ENCODE data around the gene FAM78A.
"Not testable (repeated sequence)": the region's sequence is repeated elsewhere in the genome, so short reads cannot be mapped to it uniquely, and the experiment has no call there.

Gene FAM78A

DNA sequence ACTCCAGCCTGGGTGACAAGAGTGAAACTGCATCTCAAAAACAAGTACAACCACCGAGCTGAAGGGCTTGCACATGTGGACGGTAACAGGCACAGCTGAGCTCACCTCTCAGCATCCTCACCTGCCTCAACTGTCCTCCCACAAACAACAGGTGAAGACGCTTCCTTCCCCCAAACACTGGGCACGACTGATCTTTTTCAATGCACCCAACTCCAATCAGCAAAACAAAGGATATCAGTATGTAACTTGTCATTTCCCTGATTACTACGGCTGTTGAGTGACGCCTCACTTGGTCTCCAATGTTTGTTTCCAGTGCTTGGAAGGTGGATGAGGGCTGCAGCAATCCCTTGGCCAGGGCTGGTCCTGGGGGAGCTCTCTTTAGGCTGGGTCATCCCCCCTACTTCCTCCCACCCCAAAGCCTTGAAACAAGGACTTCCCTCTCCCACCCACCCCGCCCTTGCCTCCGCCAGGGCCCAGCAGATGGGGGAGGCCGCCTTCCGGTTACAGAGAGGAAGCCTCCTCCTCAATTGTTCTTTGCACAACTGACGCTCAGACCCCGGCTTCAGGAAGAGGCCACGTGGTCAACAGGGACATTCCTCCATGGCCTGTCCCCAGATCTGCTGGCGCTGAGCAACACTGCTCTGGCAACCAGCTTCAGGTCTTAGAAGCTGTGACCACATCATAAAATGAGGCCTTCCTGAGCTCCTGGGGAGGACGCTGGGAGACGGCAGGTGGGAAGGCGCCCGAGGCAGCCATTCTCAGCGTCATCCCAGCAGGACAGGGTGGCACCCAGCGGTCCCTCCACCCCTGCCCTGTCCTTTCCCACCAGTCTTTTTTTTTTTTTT is 5.9 kb downstream of the FAM78A start:
- TF ChIP-seq, protein P1, sequence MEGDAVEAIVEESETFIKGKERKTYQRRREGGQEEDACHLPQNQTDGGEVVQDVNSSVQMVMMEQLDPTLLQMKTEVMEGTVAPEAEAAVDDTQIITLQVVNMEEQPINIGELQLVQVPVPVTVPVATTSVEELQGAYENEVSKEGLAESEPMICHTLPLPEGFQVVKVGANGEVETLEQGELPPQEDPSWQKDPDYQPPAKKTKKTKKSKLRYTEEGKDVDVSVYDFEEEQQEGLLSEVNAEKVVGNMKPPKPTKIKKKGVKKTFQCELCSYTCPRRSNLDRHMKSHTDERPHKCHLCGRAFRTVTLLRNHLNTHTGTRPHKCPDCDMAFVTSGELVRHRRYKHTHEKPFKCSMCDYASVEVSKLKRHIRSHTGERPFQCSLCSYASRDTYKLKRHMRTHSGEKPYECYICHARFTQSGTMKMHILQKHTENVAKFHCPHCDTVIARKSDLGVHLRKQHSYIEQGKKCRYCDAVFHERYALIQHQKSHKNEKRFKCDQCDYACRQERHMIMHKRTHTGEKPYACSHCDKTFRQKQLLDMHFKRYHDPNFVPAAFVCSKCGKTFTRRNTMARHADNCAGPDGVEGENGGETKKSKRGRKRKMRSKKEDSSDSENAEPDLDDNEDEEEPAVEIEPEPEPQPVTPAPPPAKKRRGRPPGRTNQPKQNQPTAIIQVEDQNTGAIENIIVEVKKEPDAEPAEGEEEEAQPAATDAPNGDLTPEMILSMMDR (conservative IDR thresholded peaks at IDR 0.05) = no peak
- TF ChIP-seq ZFX (IDR thresholded peaks at IDR 0.05) = no peak
- no peak overlapping the region for H3K27ac ChIP-seq

DNA sequence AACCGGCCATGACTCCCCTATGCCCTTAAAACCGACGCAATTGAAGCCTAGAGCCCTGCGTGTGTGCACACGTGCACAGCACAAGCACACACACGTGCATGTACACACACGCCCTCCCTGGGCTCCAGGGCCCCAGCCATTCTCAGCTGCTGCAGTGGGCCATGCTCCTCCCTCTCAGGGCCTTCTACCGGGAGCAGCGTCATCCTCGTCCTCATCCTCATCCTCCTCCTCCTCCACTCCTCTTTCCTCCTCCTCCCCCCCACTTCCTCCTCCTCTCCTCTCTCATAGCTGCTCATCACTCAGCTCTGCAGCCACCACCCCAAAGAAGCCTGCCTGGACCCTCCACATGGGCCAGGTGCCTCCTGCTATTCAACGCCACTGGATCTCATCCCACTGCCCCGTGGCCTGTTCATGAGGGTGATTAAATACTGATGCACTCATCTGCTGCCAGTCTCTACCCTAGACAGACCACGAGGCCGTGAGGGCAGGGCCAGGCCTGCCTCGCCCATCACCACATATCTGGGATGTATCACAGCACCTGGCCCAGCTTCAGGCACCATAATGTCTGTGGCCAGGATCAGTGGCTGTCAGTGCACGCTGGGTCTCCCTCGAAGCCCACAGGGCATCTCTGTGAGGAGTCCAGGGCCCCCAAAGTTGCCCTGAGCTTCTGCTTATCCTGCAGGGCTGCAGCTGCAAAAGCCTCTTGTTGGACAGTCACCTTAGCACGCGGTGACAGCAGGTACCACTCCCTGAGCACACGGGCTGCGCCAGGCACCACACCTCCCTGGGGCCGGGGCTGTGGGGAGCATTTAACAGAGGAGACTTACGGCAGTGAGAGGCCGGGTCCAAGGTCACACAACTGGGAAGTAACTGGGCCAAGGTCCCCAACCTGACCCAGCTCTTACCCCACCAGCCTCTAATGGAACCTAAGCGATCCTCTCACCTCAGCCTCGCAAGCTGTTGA is 9.8 kb downstream of the FAM78A start:
- H3K27ac ChIP-seq = no peak overlapping the region
- no peak for TF ChIP-seq ZFX (IDR thresholded peaks at IDR 0.05)
- TF ChIP-seq, protein P1 (conservative IDR thresholded peaks at IDR 0.05) = no peak

DNA sequence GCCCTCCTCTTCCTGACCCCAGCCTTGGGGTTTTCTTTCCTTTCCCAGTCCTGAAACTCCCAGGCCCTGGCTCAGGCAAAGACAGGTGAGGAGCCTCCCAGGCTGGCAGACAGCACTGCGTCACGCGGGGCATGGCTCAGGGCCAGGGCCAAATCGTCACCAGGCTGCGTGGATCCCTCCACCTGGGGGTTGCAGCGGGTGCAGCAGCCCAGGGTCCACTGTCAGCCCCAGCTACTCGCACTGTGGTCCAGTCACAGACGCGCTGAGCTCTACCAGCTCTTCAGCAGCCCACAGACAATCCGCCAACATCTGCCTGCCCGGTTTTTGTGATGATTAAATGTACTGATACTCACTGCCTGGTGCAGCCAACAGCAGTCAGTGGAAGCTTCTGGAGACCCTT is 12.1 kb downstream of the FAM78A start:
- TF ChIP-seq, protein P1 (conservative IDR thresholded peaks at IDR 0.05) = no peak
- TF ChIP-seq ZFX (IDR thresholded peaks at IDR 0.05) = no peak
- H3K27ac ChIP-seq = no peak overlapping the region

DNA sequence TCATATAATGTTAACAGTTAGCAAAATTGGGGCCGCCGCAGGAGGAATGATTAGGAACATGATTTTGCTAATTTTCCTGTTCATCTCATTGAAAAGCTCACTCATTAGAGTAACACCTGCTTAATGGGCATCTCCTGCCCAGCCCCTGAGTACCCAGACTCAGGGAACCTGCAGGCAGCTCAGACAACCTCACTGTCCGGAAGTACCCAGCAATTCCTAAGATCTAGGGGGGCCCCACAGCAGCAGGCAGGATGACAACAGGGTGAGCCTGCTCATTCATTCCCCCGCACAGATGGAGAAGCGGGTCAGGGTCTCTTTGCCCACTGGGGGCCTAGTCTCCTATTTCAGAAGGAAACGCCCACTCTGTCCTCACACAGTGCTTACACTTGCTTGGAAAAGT is 12.6 kb downstream of the FAM78A start:
- H3K27ac ChIP-seq = no peak overlapping the region
- no peak for TF ChIP-seq ZFX (IDR thresholded peaks at IDR 0.05)
- TF ChIP-seq, protein P1 (conservative IDR thresholded peaks at IDR 0.05) = no peak

DNA sequence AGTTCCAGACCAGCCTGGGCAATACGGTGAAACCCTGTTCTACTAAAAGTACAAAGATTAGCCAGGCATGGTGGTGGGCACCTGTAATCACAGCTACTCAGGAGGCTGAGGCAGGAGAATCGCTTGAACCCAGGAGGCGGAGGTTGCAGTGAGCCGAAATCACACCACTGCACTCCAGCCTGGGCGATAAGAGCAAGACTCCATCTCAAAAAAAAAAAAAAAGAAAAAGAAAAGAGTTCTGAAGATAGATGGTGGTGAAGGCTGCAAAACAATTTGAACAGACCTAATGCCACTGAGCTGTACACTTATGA is 13.3 kb downstream of the FAM78A start:
- not testable (repeated sequence) for H3K27ac ChIP-seq

DNA sequence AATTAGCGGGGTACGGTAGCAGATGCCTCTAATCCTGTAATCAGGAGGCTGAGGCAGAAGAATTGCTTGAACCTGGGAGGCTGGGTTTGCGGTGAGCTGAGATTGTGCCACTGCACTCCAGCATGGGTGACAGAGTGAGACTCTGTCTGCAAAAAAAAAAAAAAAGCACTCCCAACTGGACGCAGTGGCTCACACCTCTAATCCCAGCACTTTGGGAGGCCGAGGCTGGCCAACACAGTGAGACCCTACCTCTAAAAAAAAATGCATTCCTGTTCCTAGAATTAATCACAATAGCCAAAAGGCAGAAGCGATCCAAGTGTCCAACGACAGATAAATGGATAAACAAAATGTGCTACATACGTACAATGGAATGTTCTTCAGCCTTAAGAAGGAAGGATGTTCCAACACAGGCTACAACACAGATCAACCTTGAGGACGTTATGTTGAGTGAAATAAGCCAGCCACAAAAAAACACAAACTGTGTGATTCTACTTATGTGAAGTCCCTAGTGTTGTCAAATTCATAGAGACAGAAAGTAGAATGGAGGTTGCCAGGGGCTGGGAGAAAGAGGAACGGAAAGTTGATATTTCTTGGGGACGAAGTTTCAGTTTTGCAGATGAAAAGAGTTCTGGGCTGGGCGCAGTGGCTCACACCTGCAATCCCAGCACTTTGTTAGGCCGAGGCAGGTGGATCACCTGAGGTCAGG is 13.8 kb downstream of the FAM78A start:
- H3K27ac ChIP-seq = no peak overlapping the region
- no peak for TF ChIP-seq ZFX (IDR thresholded peaks at IDR 0.05)
- TF ChIP-seq, protein P1 (conservative IDR thresholded peaks at IDR 0.05) = no peak

DNA sequence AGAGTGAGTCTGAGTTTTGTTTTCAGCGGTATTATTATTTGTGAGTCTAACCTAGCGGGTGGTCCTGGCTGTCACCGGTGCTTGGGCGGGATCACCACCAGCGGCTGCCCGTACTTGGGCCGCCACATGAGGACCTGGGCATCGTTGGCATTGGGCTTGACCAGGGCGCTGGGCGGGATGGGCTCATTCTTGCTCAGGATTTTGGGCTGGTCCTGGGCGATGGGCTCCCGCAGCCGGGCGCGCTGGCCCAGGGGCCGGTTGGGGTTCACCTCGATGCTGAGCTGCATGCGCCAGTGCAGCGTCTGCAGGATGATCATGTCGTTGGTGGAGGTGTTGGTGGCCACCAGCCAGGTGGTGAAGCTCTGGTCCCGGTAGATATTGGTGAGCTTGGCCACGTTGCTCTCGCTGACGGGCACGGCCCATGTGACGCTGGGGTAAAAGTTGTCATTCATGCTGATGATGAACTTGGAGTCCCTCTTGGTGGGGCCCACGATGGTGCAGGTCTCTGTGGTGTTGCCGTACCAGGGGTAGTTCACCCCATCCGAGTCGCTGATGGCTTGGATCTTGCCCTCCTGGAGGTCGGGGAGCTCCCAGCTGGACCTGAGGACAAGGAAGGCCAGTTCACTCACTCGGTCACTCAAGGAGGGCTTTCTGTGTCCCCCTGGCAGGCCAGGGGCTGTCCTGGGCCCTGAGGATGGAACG is 15.4 kb downstream of the FAM78A start:
- TF ChIP-seq ZFX (IDR thresholded peaks at IDR 0.05) = no peak
- TF ChIP-seq, protein P1 (conservative IDR thresholded peaks at IDR 0.05) = no peak
- H3K27ac ChIP-seq = no peak overlapping the region
